Heart right ventricle (tissue), 16 donors: ENCODE data around the gene CTBP2. TPM values are rescaled to one million over a fixed set of nuclear protein-coding genes. Genes with fewer than 3 reads are reported as not detected.

Experiments
- ATAC-seq, 8 donors: fragments of 200-7000 bp; cut with Tn5 transposase; one replicate each; pipeline ENCODE4 v1.9.1; 2020; ENCODE audit warnings: mild to moderate bottlenecking in 8 of 8, moderate library complexity in 8 of 8, moderate number of reproducible peaks in 1 of 8
- DNase-seq, 2 donors: peaks; one replicate each; pipeline ENCODE4 v3.0.0-alpha.2; 2020
- H3K27ac ChIP-seq, 10 donors: fragments of 200-600 bp; sonication (generic) in 2 of 10; one replicate each; pipeline versions ENCODE4 v1.5.0 to v1.8.0; 2020 to 2022; ENCODE audit warnings: mild to moderate bottlenecking in 3 of 10
- H3K27me3 ChIP-seq, 7 donors: fragments of 200-600 bp; one replicate each; pipeline ENCODE4 v1.8.0; 2021 to 2022; ENCODE audit warnings: mild to moderate bottlenecking in 2 of 7
- H3K36me3 ChIP-seq, 9 donors: fragments of 200-600 bp; sonication (generic) in 1 of 9; one replicate each; pipeline versions ENCODE4 v1.5.0 to v1.8.0; 2020 to 2022; ENCODE audit warnings: mild to moderate bottlenecking in 2 of 9
- H3K4me1 ChIP-seq, 9 donors: fragments of 200-600 bp; sonication (generic) in 1 of 9; one replicate each; pipeline versions ENCODE4 v1.5.0 to v1.8.0; 2020 to 2022; ENCODE audit warnings: mild to moderate bottlenecking in 4 of 9
- H3K4me3 ChIP-seq, 10 donors: fragments of 200-600 bp; sonication (generic) in 2 of 10; one replicate each; pipeline versions ENCODE4 v1.5.0 to v1.8.0; 2020 to 2022; ENCODE audit warnings: mild to moderate bottlenecking in 7 of 10, moderate library complexity in 2 of 10
- H3K9me3 ChIP-seq, 11 donors: fragments of 200-600 bp in 10 of 11; sonication (generic) in 2 of 11; one replicate each; pipeline versions ENCODE4 v1.5.0 to v1.8.0; 2013 to 2022; ENCODE audit warnings: mild to moderate bottlenecking in 2 of 11, control low read depth in 1 of 11, moderate library complexity in 1 of 11
- CTCF ChIP-seq, 9 donors: fragments of 200-600 bp; sonication (generic) in 2 of 9; IDR thresholded peaks; one replicate each; pipeline versions ENCODE4 v1.5.0 to v1.8.0; 2021 to 2022; ENCODE audit warnings: antibody characterized with exemption in 9 of 9, mild to moderate bottlenecking in 5 of 9, moderate library complexity in 1 of 9
- WGBS, 2 donors: extraction: QIAGEN DNeasy Blood & Tissue Kit; methylation state at CpG; one replicate each; pipeline ENCODE4 v1.1.7; 2013; ENCODE audit warnings: inconsistent platforms in 1 of 2; 5-methylcytosine and 5-hydroxymethylcytosine counted together
- intact Hi-C, 10 donors: fragments of 100-400 bp; cut with DNase I; formaldehyde crosslinking; loops; one replicate each; pipeline versions ENCODE4 v1.11.1 to v1.14.2; 2022
- polyA plus RNA-seq, 2 donors: library from polyadenylated mRNA; stranded (reverse); fragments of 200-250 nt; gene quantifications; one replicate each; pipeline ENCODE4 v1.2.3, GENCODE V29; 2013
- total RNA-seq, 10 donors: library from RNA; stranded (reverse); fragmentation: NEBNext Ultra II Directional in 3 of 10; extraction: Animal tissue kit (Norgen Biotek cat#: 25700) in 3 of 10; gene quantifications; one replicate each; pipeline versions ENCODE4 v1.2.1 to v1.2.4, GENCODE V29; 2021 to 2023
- donor health status: Arrhythmogenic right ventricular cardiomyopathy.
- donor health status: ischemic (EF 13 %, LVEDD 7.1; RV severe dilation, severe dysfunction).
- donor health status: healthy with polysubstance abuse.
- donor health status: DM: no; HTN: yes; CAD: no.
- donor health status: DM: no; HTN: no; CAD: no.
- donor health status: ischemic (EF 25% LVEDD 6.9; RV normal size, moderate dysfunction).
- donor health status: ischemic (EF 25% LVEDD 5.7; RV mildly dilated, moderate dysfunction).
- donor health status: healthy.
- donor health status: DM: yes; HTN: yes; CAD: no.
- donor health status: Ischemic cardiomyopathy.
- donor health status: ischemic (EF 35%, LVEDD 5.7; RV mildly dilated, moderate dysfunction).
- donor health status: nonischemic (EF 11% LVEDD 7.7; RV severe dilation, severe dysfunction).
- donor health status: DM: yes; HTN: yes; CAD: no.
- donor health status: PGD.
- donor health status: ischemic (EF 29% LVEDD 5.4; RV normal size, mild dysfunction).
- donor health status: nonischemic (EF 23%, LVEDD 6.1; RV moderate dilation, normal function).

Gene CTBP2
- total and polyA plus RNA-seq, 12 donors, result 14.7 to 36.2 (median 26.0) TPM

GRCh38 chr10:125144206-125144605, 16.2 kb downstream of the CTBP2 start:
- intact Hi-C loops, result no loop called here
- 35 to 61% methylated on average over 12 of the region's 12 CpGs for WGBS, 2 donors
- ATAC-seq, result peak in 5 of 8 donors; percentile 19 to 40 (median 38)

GRCh38 chr10:125142946-125143345, 17.4 kb downstream of the CTBP2 start:
- DNase-seq (no peak), ATAC-seq (no peak)
- Histone ChIP-seq H3K36me3 (peaks cover 0 to 8% (median 0%) of the 10 kb centered on the region in 9 donors), H3K27ac (no peak overlapping the region), H3K4me3 (no peak overlapping the region), H3K4me1 (peaks cover 16 to 87% (median 56%) of the 10 kb centered on the region in 9 donors), H3K9me3 (no peaks in the 10 kb centered on the region), H3K27me3 (no peaks in the 10 kb centered on the region)
- no peak for TF ChIP-seq CTCF (IDR thresholded peaks at IDR 0.05)
- intact Hi-C loops, result no loop called here
- 90 to 91% methylated on average over 9 of the region's 9 CpGs for WGBS, 2 donors

More at GRCh38 chr10:125144206-125144605, 16.2 kb downstream of the CTBP2 start:
- Histone ChIP-seq H3K9me3 (no peaks in the 10 kb centered on the region), H3K4me1 (peaks cover 25 to 88% (median 61%) of the 10 kb centered on the region in 9 donors), H3K27me3 (no peaks in the 10 kb centered on the region), H3K36me3 (peaks cover 0 to 4% (median 0%) of the 10 kb centered on the region in 9 donors), H3K27ac (peak overlapping the region in 9 of 10 donors; percentile 2 to 68 (median 55)), H3K4me3 (peak overlapping the region in 5 of 10 donors; percentile 7 to 22 (median 10))
- no peak for DNase-seq
- no peak for TF ChIP-seq CTCF (IDR thresholded peaks at IDR 0.05)

- Histone ChIP-seq H3K9me3 (no peaks in the 10 kb centered on the region), H3K27me3 (no peaks in the 10 kb centered on the region), H3K4me3 (no peak overlapping the region), H3K36me3 (peaks cover 0 to 8% (median 0%) of the 10 kb centered on the region in 9 donors), H3K4me1 (peaks cover 19 to 87% (median 56%) of the 10 kb centered on the region in 9 donors), H3K27ac (no peak overlapping the region)
- DNase-seq, result no peak
- intact Hi-C loops, result no loop called here
- TF ChIP-seq CTCF (IDR thresholded peaks at IDR 0.05), result no peak
- WGBS, 2 donors, result 90 to 92% methylated on average over 12 of the region's 12 CpGs
- ATAC-seq, result no peak
Observed at GRCh38 chr10:125141860-125142484, 18.4 kb downstream of the CTBP2 start.

GRCh38 chr10:125141150-125141859, 19.1 kb downstream of the CTBP2 start:
- intact Hi-C loops, result no loop called here
- TF ChIP-seq CTCF (IDR thresholded peaks at IDR 0.05), result no peak
- Histone ChIP-seq H3K4me1 (peaks cover 19 to 87% (median 57%) of the 10 kb centered on the region in 9 donors), H3K4me3 (no peak overlapping the region), H3K27me3 (no peaks in the 10 kb centered on the region), H3K27ac (no peak overlapping the region), H3K9me3 (no peaks in the 10 kb centered on the region), H3K36me3 (peaks cover 0 to 8% (median 0%) of the 10 kb centered on the region in 9 donors)
- ATAC-seq (no peak), DNase-seq (no peak)
- 91 to 92% methylated on average over 16 of the region's 16 CpGs for WGBS, 2 donors
